AML-193 (cell line): ENCODE results near the gene LRRC32.

Experiments
- DNase-seq, 2 experiments: peaks; one replicate each; lab custom pipeline; 2025; lab: John Stamatoyannopoulos, UW

LRRC32 gene

DNA sequence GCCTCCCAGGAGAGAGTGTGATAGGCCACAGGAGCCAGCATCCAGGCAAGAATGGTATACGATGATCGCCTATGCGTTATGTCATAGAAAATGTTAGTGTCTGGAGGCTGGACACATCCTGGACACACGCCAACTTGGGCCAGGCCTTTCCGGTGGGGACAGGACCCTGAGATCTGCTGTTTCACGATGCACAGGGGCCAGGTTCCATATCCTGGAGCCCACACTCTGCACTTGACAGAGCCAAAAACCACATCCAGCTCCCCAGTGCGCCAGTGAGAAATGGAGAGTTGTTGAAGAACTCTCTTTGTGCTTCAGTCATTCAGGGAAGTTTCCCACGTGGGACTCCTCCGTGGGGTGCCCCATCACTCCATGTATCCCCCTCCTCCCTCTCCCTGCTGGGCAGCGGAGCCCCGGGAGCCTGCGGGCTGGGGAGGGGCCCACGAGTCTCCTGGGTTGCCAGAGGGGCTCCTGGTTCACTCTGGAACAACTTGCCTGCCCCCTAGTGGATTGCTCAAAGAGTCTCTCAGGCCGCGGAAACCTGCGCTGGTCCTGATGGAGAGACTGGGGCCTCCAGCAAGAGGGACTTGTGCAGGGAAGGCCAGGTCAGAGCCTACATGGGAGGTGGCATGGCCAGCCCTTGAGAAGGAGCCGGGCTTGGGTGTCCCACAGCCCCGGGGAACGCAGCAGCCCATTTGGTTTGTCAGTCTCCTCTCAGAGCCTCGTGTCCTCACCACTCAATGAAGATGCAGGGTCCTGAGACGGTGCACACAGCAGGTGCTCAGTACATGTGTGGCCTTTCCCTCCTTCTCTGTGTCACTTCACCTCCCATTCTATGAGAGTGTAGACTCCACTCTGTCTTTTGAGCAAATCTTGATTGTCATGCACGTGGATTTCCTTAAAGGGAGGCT, 10.2 kb upstream of the LRRC32 start:
- DNase-seq = peak; percentile 36 to 52

DNA sequence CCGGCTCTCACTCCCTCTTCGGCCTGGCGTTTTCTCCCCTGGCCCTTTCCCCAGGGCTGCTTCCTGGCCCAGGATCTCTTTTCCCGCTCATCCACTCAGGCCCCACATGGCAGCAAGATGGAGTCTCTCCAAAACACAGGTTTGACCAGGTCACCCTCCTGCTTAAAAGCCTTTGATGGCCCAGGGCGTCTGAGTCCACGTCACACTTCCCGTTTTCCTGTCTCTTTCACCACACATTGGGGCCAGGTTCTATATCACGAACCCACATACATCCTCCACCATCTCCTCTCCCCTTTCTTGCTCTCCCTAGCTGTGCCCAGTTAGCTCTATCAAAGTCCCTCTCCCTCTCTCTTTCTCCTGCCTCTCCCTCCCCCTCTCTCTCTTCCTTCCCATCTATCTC, 7.8 kb upstream of the LRRC32 start:
- DNase-seq = peak; percentile 17 to 27

DNA sequence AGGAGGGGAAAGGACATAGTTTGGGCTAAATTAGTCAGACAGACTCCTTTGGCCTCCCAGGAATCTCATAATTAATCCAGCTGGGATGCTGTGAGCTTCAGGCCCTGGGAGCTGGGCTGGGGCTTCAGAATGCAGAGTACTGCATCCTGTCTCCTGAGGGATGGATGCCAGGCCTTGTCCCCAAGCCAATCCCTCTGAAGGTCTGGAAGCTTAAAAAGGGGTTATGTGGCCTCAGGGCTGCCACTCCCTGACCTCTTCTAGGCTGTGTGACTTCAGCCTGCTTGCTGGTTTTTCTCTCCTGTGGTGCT, 6.9 kb upstream of the LRRC32 start:
- no peak for DNase-seq

DNA sequence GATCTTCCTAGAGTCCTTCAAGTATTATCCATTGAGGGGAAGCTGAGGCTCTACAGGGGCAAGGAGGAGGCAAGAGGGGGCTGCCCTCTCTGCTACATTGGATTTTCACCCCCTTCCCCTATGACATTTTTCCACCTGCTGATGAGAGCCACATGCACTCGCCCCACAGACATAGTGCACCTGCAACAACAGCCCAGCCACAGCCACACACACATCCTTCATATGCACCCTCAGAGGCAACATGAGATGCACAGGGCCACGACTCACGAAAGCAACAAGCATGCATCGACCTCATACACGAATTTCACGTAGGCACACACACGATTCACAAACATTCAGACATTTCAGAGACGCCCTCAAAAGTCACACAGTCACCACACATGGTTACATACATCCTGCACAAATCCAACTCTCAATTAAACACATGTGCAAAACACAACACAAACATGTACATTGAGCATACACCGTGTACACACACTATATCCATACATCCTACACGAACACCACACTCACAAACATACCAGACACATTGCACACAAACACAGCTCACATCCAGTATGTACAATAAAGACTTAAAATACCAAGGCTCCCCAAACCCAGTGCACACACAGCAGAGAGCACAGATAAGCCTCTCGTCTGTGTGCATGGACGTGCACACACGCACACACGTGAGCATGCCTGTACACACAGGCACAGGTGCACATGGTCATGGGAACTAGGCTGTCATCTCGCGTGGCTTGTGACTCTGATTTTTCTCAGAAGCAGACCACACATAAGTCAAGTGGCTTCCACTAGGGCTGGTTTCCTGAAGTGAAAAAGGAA, 6.3 kb upstream of the LRRC32 start:
- no peak for DNase-seq

GRCh38 chr11:76674517-76675400, 4.2 kb upstream of the LRRC32 start:
- DNase-seq = no peak

- no peak for DNase-seq
Measured at GRCh38 chr11:76673176-76674142, 2.9 kb upstream of the LRRC32 start.

GRCh38 chr11:76672431-76673175, 2.1 kb upstream of the LRRC32 start:
- no peak for DNase-seq

GRCh38 chr11:76671626-76672309, 1.2 kb upstream of the LRRC32 start:
- DNase-seq = no peak

- DNase-seq = no peak
Measured at GRCh38 chr11:76671237-76671592, 668 bp upstream of the LRRC32 start.

GRCh38 chr11:76669901-76670484, 554 bp downstream of the LRRC32 start:
- DNase-seq = no peak

GRCh38 chr11:76668362-76669155, 2.0 kb downstream of the LRRC32 start:
- no peak for DNase-seq

DNA sequence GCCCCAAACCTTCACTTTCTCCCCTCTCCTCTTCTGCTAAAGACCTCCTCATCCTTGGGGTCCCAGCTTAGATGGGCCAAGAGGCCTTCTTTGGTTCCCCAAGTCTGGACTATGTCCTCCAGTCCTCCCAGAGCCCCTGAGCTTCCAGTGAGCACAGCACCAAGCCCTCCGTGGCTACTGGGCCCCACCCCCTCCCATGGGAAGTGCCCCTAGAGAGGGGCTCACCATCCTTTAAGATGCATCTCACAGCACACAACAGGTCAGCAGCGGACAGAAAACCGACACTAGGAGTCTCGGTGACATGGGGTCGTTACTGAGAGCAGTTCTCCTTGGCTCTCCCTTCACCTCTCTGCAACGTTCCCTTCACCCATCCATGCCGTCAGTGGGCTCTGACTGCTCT, 2.7 kb downstream of the LRRC32 start:
- no peak for DNase-seq

DNA sequence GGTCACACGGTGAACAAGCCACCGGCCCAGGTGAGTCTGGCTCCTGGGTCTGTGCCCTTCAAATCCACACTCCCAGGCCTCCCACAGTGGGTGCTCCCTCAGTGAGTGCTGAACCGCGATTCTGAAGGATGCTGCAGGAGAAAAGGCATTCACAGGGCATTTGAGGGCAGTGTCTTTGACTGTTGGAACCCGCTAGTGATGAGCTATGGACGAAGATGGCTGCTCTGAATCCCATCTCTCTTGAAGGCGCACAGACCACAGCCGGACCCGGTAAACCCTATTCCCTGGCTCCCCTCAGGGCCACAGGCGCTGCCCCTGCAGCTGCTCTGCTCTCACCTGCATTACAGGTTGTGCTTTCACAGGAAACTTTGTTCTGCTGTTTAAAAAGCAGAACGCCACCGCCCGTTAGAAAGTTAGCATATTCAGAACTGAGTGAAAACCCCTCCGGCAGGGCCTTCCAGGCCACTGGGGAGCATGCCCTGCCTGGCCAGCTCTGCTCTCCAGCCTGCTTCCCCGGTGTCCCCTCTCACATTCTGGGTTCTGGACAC, 3.2 kb downstream of the LRRC32 start:
- DNase-seq = no peak

DNA sequence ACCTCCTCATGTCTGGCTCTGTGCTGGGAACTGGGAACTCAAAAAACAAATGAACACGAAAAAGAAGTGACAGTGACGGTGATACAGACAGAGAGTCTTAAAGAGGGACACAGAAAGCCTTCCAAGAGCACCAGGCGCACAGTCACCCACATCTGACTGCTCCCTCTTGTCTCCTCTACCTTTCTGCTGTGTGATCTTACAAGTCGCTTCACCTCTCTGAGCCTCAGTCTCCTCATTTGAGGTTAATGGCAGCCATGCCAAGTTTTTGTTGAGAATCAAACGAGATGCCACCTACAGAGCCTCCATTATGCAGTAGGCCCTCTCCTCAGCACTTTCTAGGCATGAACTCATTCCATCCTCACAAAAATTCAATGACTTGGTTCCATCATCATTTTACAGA, 3.7 kb downstream of the LRRC32 start:
- DNase-seq = no peak

DNA sequence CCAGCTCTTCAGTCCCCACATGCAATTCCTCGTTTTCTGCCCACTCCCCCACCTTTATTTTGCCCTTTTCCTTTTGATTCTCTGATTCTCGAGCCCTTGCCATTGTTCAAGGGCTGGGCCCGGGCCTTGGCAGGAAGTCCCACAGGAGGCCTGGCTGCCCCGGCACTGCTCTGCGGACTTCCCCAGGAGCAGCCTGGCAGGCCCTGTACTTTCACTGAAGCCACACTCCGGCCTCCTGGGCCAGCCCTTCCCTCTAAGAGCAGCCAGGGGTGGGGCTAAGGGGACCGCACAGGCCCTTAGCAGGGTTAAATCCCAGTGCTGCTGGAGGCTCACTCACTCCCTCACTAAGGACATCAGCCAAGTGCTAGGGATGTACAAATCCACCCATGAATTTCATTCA, 4.1 kb downstream of the LRRC32 start:
- DNase-seq = no peak

DNA sequence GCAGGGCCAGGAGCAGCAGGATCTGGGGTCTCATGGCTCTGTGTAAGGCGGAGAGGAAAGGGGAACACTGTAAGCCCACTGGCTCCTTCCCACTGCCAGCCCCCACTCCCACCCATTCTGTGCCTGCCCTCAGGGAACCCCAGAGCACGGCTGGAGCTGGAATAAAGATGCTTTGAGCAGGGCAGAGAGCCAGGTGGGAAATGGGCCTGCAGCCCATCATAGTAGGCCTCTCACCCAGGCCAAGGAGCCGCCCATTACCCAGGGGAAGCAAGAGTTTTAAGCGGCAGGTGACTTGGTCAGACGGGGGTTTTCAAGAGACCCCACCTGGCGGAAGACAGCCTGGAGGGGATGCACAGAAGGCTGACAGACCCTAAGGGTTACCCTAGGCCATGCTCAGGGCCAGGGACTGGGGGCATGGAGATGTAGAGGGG, 4.6 kb downstream of the LRRC32 start:
- no peak for DNase-seq

DNA sequence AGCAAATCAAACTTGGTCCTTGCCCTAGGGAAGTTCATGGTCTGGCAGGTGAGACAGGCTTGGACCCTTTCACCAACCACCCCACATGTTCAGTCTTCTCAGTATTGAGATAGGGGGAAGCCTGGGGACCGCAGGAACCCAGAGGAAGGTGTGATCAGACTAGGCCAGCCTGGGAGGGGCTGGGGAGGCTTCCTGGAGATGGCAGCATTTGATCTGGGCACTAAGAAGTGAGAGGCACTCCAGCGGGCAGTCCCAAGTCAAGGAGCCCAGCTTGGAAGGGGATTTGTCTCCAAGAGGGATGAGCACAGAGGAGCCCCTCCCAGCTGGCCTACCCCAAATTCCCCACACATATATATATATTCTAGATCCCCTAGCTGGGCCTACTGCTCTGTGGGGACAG, 5.4 kb downstream of the LRRC32 start:
- DNase-seq = no peak

- no peak for DNase-seq
Measured at GRCh38 chr11:76664578-76665061, 5.9 kb downstream of the LRRC32 start.
